Measurements from ENCODE around the gene PEX11B. TPM values are rescaled to one million over a fixed set of nuclear protein-coding genes. Genes with fewer than 3 reads are reported as not detected.

PEX11B gene
- total RNA-seq, 1 experiment from 2014 or later: 19.7 TPM

DNA sequence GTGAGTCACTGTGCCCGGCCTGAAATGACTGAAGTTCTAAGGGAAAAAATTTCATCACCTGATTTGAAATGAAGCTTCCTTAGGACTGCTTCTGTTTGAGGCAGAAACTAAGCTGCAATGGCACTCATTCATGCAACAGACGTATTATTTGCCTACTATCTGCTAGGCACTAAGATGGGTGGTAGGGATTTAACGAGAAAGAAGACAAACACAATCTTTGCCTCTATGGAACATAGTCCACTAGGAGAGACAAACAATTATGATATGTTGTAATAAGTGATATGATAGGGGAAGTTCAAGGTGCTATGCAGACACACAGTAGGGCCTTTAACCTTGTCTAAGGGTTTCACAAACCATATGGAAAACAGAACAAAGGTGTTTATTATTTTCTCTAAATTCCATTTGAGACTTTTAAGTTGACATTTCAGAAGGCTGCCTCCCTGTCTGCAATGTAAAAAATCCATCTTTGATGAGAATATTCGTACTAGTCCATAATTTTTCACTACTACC is 28.0 kb upstream of the PEX11B start:
- no peaks in the 10 kb centered on the region for H3K9me3 ChIP-seq (ENCODE audit: insufficient read depth, low read depth)
- BruUV-seq (replicated peaks): no TSS peak
- TF ChIP-seq, protein P1, sequence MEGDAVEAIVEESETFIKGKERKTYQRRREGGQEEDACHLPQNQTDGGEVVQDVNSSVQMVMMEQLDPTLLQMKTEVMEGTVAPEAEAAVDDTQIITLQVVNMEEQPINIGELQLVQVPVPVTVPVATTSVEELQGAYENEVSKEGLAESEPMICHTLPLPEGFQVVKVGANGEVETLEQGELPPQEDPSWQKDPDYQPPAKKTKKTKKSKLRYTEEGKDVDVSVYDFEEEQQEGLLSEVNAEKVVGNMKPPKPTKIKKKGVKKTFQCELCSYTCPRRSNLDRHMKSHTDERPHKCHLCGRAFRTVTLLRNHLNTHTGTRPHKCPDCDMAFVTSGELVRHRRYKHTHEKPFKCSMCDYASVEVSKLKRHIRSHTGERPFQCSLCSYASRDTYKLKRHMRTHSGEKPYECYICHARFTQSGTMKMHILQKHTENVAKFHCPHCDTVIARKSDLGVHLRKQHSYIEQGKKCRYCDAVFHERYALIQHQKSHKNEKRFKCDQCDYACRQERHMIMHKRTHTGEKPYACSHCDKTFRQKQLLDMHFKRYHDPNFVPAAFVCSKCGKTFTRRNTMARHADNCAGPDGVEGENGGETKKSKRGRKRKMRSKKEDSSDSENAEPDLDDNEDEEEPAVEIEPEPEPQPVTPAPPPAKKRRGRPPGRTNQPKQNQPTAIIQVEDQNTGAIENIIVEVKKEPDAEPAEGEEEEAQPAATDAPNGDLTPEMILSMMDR (conservative IDR thresholded peaks at IDR 0.05): no peak
- no peak for TF ChIP-seq EZH2 (IDR thresholded peaks at IDR 0.05; ENCODE audit: low read depth)
- no peak overlapping the region for H3K27ac ChIP-seq
- H3K4me2 ChIP-seq: no peak overlapping the region
- no peaks in the 10 kb centered on the region for H3K36me3 ChIP-seq (ENCODE audit: low read depth)
- no peaks in the 10 kb centered on the region for H3K4me1 ChIP-seq (replicated peaks; ENCODE audit: insufficient read depth)
- DNase-seq: no peak
- no peaks in the 10 kb centered on the region for H3F3A ChIP-seq (ENCODE audit: insufficient read depth, low read depth)
- no peak overlapping the region for H3K4me3 ChIP-seq
- POLR2A ChIA-PET (ENCODE audit: unreplicated experiment): no interaction called here
- no peaks in the 10 kb centered on the region for H3K9me2 ChIP-seq (ENCODE audit: insufficient read depth)
- intact Hi-C loops (cut with micrococcal nuclease; ENCODE audit: unreplicated experiment): no loop called here
- H3K79me2 ChIP-seq (ENCODE audit: low read depth): no peaks in the 10 kb centered on the region
- CTCF ChIA-PET: no interaction called here
- H4K20me1 ChIP-seq (ENCODE audit: insufficient read depth): no peaks in the 10 kb centered on the region
- peaks cover under 1% of the 10 kb centered on the region; the same call in 1 of the 2 replicates for H3K27me3 ChIP-seq (ENCODE audit: insufficient read depth, low read depth)
- H2AFZ ChIP-seq: no peak overlapping the region

DNA sequence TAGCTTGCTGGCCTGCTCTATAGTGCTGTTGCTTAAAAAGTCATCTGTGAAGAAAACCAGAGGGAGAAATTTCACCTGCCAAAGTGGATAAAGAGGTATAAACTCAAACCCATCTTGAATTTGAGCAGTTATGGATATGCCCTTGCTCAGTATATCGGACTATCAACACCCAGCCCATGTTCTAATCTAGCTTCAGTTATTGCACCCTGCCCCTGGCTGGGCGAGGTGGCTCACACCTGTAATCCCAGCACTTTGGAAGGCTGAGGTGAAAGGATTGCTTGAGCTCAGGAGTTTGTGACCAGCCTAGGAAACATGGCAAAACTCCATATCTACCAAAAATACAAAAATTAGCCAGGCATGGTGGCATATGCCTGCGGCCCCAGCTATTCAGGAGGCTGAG is 26.0 kb upstream of the PEX11B start:
- TF ChIP-seq, protein P1 (conservative IDR thresholded peaks at IDR 0.05): no peak
- no peak for TF ChIP-seq EZH2 (IDR thresholded peaks at IDR 0.05; ENCODE audit: low read depth)
- Histone ChIP-seq H3K4me2 (no peak overlapping the region), H3K27me3 (ENCODE audit: insufficient read depth, low read depth) (no peaks in the 10 kb centered on the region), H3K36me3 (ENCODE audit: low read depth) (no peaks in the 10 kb centered on the region), H3K4me1 (replicated peaks; ENCODE audit: insufficient read depth) (no peaks in the 10 kb centered on the region), H3K4me3 (no peak overlapping the region), H3K27ac (no peak overlapping the region), H3K79me2 (ENCODE audit: low read depth) (no peaks in the 10 kb centered on the region), H3F3A (ENCODE audit: insufficient read depth, low read depth) (no peaks in the 10 kb centered on the region), H3K9me3 (ENCODE audit: insufficient read depth, low read depth) (no peaks in the 10 kb centered on the region), H4K20me1 (ENCODE audit: insufficient read depth) (no peaks in the 10 kb centered on the region), H2AFZ (no peak overlapping the region), H3K9me2 (ENCODE audit: insufficient read depth) (no peaks in the 10 kb centered on the region)
- ChIA-PET CTCF (no interaction called here), POLR2A (ENCODE audit: unreplicated experiment) (no interaction called here)
- BruUV-seq (replicated peaks): no TSS peak
- intact Hi-C loops (cut with micrococcal nuclease; ENCODE audit: unreplicated experiment): no loop called here
- DNase-seq: no peak

DNA sequence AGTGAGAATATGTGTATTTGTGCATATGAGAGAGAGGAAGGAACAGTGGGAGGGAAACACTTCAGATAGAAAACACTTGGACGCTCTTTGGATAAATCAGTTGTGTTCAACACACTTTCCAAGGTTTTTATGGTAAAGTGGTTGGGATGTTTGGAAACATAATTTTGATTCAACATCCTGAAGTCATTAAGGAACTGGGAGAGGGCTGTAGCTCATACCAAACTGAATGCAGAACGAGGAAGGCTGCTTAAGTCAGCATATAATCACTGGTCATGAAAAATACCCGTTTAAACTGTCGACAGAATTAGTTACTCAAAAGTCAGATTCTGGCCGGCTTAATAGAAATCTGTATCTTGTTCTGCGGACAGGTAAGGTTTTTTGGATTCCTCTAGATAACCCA is 24.4 kb upstream of the PEX11B start:
- CTCF ChIA-PET: no interaction called here
- no peaks in the 10 kb centered on the region for H3K4me1 ChIP-seq (replicated peaks; ENCODE audit: insufficient read depth)
- no TSS peak for BruUV-seq (replicated peaks)

More for the DNA sequence above, 24.4 kb upstream of the PEX11B start:
- POLR2A ChIA-PET (ENCODE audit: unreplicated experiment): no interaction called here
- no peaks in the 10 kb centered on the region for H3K27me3 ChIP-seq (ENCODE audit: insufficient read depth, low read depth)
- H3F3A ChIP-seq (ENCODE audit: insufficient read depth, low read depth): no peaks in the 10 kb centered on the region
- no peak for DNase-seq
- 0 out of 2 replicates have a peak overlapping the region, but pooled peaks have one; percentile 4 for H2AFZ ChIP-seq
- H3K79me2 ChIP-seq (ENCODE audit: low read depth): no peaks in the 10 kb centered on the region
- no peaks in the 10 kb centered on the region for H3K9me3 ChIP-seq (ENCODE audit: insufficient read depth, low read depth)
- H3K27ac ChIP-seq: no peak overlapping the region
- no peaks in the 10 kb centered on the region for H3K36me3 ChIP-seq (ENCODE audit: low read depth)
- H3K9me2 ChIP-seq (ENCODE audit: insufficient read depth): no peaks in the 10 kb centered on the region
- no peak overlapping the region for H3K4me3 ChIP-seq
- H3K4me2 ChIP-seq: no peak overlapping the region
- H4K20me1 ChIP-seq (ENCODE audit: insufficient read depth): no peaks in the 10 kb centered on the region
- intact Hi-C loops (cut with micrococcal nuclease; ENCODE audit: unreplicated experiment): no loop called here
- TF ChIP-seq, protein P1 (conservative IDR thresholded peaks at IDR 0.05): no peak
- TF ChIP-seq EZH2 (IDR thresholded peaks at IDR 0.05; ENCODE audit: low read depth): no peak

Data from PC-9 (cell line).